ENCODE measurements around the gene DCX. TPM values are rescaled to one million over a fixed set of nuclear protein-coding genes. Genes with fewer than 3 reads are reported as not detected.

Gene DCX
- total and polyA plus RNA-seq, 2 experiments from 2014 or later, result 0.66 to 3.0 TPM

DNA sequence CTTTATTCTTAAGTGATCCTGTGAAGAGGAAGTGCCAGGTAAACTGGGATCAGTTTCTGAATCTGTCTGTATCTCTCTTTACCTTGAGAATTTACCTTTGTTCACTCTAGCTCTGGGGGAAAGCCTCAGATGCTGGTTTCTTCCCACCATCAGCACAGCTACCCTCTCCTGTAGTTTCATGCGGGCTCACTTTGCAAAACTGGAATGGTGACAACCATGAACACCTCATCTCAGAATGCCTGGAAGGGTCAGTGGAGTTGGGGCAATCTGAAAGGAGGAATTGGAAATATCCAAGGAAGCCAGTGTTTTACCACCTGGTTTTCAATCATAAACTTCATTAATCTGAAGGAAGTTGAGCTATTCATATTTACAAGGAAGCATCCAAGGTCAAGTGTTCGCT is 30.8 kb upstream of the DCX start:
- Histone ChIP-seq H3K4me3 (no peak overlapping the region), H3K36me3 (ENCODE audit: insufficient read depth) (no peaks in the 10 kb centered on the region), H2AFZ (no peak overlapping the region), H3K9me2 (ENCODE audit: insufficient read depth) (no peaks in the 10 kb centered on the region), H3K79me2 (replicated peaks; ENCODE audit: insufficient read depth) (no peaks in the 10 kb centered on the region), H4K20me1 (replicated peaks; ENCODE audit: insufficient read depth) (no peaks in the 10 kb centered on the region), H3K27me3 (ENCODE audit: insufficient read depth) (no peaks in the 10 kb centered on the region), H3K4me1 (ENCODE audit: insufficient read depth) (0 out of 2 replicates have a peak, but pooled peaks cover 9% of the 10 kb centered on the region), H3K27ac (ENCODE audit: low read depth) (no peak overlapping the region), H3K4me2 (no peak overlapping the region), H3F3A (replicated peaks; ENCODE audit: low read depth) (no peaks in the 10 kb centered on the region)
- H3K36me3 Mint-ChIP-seq (ENCODE audit: low read depth), result no peaks in the 10 kb centered on the region
- no peaks in the 10 kb centered on the region for H3K9me3 Mint-ChIP-seq
- no peak overlapping the region for H3K4me3 Mint-ChIP-seq
- ATAC-seq, result no peak
- no peak for DNase-seq (ENCODE audit: low spot score)
- no peak for TF ChIP-seq CREB1 (CRISPR knock-in tag; IDR thresholded peaks at IDR 0.05; ENCODE audit: low read depth)
- no peak for TF ChIP-seq POLR2AphosphoS5 (IDR thresholded peaks at IDR 0.05; ENCODE audit: low read depth)
- no peak for TF ChIP-seq EZH2phosphoT487 (IDR thresholded peaks at IDR 0.05; ENCODE audit: unreplicated experiment)
- no peak for TF ChIP-seq ZNF114 (CRISPR knock-in tag; IDR thresholded peaks at IDR 0.05)
- TF ChIP-seq, protein P1, sequence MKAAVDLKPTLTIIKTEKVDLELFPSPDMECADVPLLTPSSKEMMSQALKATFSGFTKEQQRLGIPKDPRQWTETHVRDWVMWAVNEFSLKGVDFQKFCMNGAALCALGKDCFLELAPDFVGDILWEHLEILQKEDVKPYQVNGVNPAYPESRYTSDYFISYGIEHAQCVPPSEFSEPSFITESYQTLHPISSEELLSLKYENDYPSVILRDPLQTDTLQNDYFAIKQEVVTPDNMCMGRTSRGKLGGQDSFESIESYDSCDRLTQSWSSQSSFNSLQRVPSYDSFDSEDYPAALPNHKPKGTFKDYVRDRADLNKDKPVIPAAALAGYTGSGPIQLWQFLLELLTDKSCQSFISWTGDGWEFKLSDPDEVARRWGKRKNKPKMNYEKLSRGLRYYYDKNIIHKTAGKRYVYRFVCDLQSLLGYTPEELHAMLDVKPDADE (IDR thresholded peaks at IDR 0.05), result no peak
- TF ChIP-seq JUNB (IDR thresholded peaks at IDR 0.05; ENCODE audit: unreplicated experiment), result no peak
- TF ChIP-seq ZNF331 (CRISPR knock-in tag; IDR thresholded peaks at IDR 0.05; ENCODE audit: low read depth), result no peak
- TF ChIP-seq STAT1 (IDR thresholded peaks at IDR 0.05; ENCODE audit: unreplicated experiment), result no peak
- TF ChIP-seq, protein P2, sequence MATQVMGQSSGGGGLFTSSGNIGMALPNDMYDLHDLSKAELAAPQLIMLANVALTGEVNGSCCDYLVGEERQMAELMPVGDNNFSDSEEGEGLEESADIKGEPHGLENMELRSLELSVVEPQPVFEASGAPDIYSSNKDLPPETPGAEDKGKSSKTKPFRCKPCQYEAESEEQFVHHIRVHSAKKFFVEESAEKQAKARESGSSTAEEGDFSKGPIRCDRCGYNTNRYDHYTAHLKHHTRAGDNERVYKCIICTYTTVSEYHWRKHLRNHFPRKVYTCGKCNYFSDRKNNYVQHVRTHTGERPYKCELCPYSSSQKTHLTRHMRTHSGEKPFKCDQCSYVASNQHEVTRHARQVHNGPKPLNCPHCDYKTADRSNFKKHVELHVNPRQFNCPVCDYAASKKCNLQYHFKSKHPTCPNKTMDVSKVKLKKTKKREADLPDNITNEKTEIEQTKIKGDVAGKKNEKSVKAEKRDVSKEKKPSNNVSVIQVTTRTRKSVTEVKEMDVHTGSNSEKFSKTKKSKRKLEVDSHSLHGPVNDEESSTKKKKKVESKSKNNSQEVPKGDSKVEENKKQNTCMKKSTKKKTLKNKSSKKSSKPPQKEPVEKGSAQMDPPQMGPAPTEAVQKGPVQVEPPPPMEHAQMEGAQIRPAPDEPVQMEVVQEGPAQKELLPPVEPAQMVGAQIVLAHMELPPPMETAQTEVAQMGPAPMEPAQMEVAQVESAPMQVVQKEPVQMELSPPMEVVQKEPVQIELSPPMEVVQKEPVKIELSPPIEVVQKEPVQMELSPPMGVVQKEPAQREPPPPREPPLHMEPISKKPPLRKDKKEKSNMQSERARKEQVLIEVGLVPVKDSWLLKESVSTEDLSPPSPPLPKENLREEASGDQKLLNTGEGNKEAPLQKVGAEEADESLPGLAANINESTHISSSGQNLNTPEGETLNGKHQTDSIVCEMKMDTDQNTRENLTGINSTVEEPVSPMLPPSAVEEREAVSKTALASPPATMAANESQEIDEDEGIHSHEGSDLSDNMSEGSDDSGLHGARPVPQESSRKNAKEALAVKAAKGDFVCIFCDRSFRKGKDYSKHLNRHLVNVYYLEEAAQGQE (IDR thresholded peaks at IDR 0.05; ENCODE audit: unreplicated experiment), result no peak
- TF ChIP-seq, protein P3, sequence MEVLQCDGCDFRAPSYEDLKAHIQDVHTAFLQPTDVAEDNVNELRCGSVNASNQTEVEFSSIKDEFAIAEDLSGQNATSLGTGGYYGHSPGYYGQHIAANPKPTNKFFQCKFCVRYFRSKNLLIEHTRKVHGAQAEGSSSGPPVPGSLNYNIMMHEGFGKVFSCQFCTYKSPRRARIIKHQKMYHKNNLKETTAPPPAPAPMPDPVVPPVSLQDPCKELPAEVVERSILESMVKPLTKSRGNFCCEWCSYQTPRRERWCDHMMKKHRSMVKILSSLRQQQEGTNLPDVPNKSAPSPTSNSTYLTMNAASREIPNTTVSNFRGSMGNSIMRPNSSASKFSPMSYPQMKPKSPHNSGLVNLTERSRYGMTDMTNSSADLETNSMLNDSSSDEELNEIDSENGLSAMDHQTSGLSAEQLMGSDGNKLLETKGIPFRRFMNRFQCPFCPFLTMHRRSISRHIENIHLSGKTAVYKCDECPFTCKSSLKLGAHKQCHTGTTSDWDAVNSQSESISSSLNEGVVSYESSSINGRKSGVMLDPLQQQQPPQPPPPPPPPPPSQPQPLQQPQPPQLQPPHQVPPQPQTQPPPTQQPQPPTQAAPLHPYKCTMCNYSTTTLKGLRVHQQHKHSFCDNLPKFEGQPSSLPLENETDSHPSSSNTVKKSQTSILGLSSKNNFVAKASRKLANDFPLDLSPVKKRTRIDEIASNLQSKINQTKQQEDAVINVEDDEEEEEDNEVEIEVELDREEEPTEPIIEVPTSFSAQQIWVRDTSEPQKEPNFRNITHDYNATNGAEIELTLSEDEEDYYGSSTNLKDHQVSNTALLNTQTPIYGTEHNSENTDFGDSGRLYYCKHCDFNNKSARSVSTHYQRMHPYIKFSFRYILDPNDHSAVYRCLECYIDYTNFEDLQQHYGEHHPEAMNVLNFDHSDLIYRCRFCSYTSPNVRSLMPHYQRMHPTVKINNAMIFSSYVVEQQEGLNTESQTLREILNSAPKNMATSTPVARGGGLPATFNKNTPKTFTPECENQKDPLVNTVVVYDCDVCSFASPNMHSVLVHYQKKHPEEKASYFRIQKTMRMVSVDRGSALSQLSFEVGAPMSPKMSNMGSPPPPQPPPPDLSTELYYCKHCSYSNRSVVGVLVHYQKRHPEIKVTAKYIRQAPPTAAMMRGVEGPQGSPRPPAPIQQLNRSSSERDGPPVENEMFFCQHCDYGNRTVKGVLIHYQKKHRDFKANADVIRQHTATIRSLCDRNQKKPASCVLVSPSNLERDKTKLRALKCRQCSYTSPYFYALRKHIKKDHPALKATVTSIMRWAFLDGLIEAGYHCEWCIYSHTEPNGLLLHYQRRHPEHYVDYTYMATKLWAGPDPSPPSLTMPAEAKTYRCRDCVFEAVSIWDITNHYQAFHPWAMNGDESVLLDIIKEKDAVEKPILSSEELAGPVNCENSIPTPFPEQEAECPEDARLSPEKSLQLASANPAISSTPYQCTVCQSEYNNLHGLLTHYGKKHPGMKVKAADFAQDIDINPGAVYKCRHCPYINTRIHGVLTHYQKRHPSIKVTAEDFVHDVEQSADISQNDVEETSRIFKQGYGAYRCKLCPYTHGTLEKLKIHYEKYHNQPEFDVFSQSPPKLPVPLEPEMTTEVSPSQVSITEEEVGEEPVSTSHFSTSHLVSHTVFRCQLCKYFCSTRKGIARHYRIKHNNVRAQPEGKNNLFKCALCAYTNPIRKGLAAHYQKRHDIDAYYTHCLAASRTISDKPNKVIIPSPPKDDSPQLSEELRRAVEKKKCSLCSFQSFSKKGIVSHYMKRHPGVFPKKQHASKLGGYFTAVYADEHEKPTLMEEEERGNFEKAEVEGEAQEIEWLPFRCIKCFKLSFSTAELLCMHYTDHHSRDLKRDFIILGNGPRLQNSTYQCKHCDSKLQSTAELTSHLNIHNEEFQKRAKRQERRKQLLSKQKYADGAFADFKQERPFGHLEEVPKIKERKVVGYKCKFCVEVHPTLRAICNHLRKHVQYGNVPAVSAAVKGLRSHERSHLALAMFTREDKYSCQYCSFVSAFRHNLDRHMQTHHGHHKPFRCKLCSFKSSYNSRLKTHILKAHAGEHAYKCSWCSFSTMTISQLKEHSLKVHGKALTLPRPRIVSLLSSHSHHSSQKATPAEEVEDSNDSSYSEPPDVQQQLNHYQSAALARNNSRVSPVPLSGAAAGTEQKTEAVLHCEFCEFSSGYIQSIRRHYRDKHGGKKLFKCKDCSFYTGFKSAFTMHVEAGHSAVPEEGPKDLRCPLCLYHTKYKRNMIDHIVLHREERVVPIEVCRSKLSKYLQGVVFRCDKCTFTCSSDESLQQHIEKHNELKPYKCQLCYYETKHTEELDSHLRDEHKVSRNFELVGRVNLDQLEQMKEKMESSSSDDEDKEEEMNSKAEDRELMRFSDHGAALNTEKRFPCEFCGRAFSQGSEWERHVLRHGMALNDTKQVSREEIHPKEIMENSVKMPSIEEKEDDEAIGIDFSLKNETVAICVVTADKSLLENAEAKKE (CRISPR knock-in tag; IDR thresholded peaks at IDR 0.05), result no peak
- peaks cover 6% of the 10 kb centered on the region for H3K4me1 Mint-ChIP-seq
- H3K27ac Mint-ChIP-seq, result no peak overlapping the region
- no peaks in the 10 kb centered on the region for H3K27me3 Mint-ChIP-seq (ENCODE audit: insufficient read depth, low read depth, poor library complexity)

Data from GM23338 (cell line).